AG04449 (cell line): Measurements from ENCODE around the gene VPREB1.
"Not testable (repeated sequence)": the region's sequence is repeated elsewhere in the genome, so short reads cannot be mapped to it uniquely, and the experiment has no call there.

Experiments
- CTCF ChIA-PET: fragments of 350-600 bp; formaldehyde crosslinking; extraction: SDS; loops from one replicate; lab custom pipeline; 2021; ENCODE audit warnings: antibody characterized with exemption; lab: Yijun Ruan, JAX
- POLR2A ChIA-PET: fragments of 400-600, 350-600 bp; formaldehyde crosslinking; extraction: SDS; loops from one replicate; lab custom pipeline; 2020; ENCODE audit warnings: antibody characterized with exemption, inconsistent platforms; lab: Yijun Ruan, JAX
- DNase-seq: peaks from one replicate; pipeline ENCODE4 v3.0.0-alpha.2; 2010; ENCODE audit warnings: low read depth, low spot score
- H3K4me3 ChIP-seq: 2 replicates; pipeline ENCODE4 v1.5.1; 2011; ENCODE audit warnings: low read depth, mild to moderate bottlenecking, control low read depth, low read length

VPREB1 gene

GRCh38 chr22:22258597-22259415 lies 14.2 kb downstream of the VPREB1 start:
- DNase-seq, CTCF ChIA-PET, POLR2A ChIA-PET, H3K4me3 ChIP-seq: not testable (repeated sequence)

DNA sequence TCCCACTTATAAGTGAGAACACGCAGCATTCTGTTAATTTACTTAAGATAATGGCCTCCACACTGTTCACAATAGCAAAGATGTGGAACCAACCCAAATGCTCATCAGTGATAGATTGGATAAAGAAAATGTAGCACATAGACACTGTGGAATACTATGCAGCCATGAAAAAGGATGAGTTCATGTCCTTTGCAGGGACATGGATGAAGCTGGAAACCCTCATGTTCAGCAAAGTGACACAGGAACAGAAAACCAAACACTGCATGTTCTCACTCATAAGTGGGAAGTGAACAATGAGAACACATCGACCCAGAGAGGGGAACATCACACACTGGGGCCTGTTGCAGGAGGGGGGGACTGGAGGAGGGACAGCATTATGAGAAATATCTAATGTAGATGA lies 15.6 kb downstream of the VPREB1 start:
- POLR2A ChIA-PET, CTCF ChIA-PET, DNase-seq, H3K4me3 ChIP-seq: not testable (repeated sequence)

- H3K4me3 ChIP-seq, DNase-seq, POLR2A ChIA-PET, CTCF ChIA-PET: not testable (repeated sequence)
Measured at GRCh38 chr22:22260586-22260985, 16.0 kb downstream of the VPREB1 start.

DNA sequence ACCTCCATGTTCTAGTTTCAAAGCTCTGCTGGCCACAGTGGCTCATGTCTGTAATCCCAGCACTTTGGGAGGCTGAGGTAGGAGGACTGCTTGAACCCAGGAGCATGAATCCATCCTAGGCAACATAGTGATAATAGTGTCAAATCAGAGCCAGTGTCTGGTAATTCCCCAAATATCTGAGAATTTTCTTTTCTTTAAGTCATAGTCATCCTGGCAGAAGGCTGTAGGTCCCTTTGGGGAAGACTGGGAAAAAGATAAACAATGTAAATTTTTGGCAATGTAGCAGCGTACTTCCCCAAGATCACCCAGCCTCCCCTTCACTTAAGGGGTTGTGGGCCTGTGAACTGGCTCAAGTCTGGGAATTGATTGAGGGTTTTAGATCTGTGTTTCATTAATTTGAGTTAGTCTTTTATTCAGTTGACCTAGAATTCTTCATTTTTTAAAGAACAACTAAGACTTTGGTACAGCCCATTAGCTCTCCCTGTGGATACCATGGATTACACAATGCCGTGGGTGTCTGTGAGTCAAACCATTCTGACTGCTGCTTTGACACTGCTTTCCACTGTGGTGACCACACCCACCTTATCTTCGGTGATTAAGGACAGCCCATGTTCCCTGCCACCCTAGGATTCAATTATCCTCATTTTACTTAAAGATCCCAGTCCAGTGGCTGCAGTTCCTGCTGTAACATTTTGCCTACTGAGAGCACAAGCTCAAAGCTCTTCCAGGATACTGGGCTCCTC lies 17.9 kb downstream of the VPREB1 start:
- DNase-seq, H3K4me3 ChIP-seq, CTCF ChIA-PET: not testable (repeated sequence)
- POLR2A ChIA-PET = interaction anchor here (0.7 kb wide), 1 partner anchor 327 kb away, joined by 3 read pairs; no protein-coding TSS in a partner anchor

GRCh38 chr22:22263823-22264222 lies 19.2 kb downstream of the VPREB1 start:
- CTCF ChIA-PET, H3K4me3 ChIP-seq, POLR2A ChIA-PET, DNase-seq: not testable (repeated sequence)

GRCh38 chr22:22270036-22270676 lies 25.6 kb downstream of the VPREB1 start:
- CTCF ChIA-PET, H3K4me3 ChIP-seq, POLR2A ChIA-PET, DNase-seq: not testable (repeated sequence)

- POLR2A ChIA-PET, DNase-seq, H3K4me3 ChIP-seq, CTCF ChIA-PET: not testable (repeated sequence)
Measured at GRCh38 chr22:22277423-22277822, 32.8 kb downstream of the VPREB1 start.

DNA sequence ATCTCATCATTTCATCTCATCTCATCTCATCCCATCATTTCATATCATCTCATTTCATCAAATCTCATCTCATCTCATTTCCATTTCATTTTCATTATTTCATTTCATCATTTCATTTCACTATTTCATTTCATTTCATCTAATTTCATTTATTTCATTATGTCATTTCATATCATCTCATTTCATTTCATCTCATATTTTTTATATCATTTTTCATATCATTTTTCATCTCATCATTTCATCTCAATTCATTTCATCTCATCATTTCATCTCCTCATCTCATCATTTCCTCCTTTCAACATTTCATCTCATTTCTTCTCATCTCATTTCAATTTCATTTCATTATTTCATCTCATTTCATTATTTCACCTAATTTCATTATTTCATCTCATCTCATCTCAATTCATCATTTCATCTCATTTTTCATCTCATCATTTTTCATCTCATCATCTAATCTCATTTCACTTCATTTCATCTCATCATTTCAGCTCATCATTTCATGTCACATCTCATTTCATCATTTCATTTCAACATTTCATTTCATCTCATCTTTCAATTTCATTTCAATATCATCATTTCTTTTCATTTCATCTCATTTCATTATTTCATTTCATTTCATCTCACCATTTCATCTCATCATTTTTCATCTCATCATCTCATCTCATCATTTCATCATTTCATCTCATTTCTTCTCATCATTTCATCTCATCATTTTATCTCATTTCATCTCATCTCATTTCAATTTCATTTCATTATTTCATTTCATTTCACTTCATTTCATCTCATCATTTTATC lies 40.6 kb downstream of the VPREB1 start:
- POLR2A ChIA-PET, H3K4me3 ChIP-seq, DNase-seq, CTCF ChIA-PET: not testable (repeated sequence)

GRCh38 chr22:22286390-22287105 lies 42.0 kb downstream of the VPREB1 start:
- POLR2A ChIA-PET, DNase-seq, H3K4me3 ChIP-seq, CTCF ChIA-PET: not testable (repeated sequence)

- H3K4me3 ChIP-seq, DNase-seq, CTCF ChIA-PET, POLR2A ChIA-PET: not testable (repeated sequence)
Measured at GRCh38 chr22:22287106-22287626, 42.6 kb downstream of the VPREB1 start.

DNA sequence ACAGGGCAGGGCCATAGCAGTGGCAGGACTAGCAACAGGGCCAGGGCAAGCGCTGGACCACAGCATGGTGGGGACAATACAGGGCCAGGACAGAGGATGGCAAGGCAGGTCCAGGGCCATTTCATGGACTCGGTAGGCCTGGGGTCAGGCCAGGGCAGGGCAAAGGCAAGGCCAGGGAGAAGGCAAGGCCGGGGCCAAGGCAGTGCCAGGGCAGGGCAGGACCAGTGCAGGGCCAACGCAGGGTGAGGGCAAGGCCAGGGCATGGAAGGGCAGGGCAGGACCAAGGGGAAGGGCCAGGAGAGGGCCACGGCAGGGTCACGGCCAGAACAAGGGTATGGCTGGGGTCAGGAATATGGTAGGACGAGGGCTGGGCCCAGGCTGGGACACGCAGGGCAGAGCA lies 45.1 kb downstream of the VPREB1 start:
- H3K4me3 ChIP-seq, POLR2A ChIA-PET, CTCF ChIA-PET, DNase-seq: not testable (repeated sequence)

- DNase-seq, CTCF ChIA-PET, H3K4me3 ChIP-seq, POLR2A ChIA-PET: not testable (repeated sequence)
Measured at GRCh38 chr22:22291129-22291806, 46.7 kb downstream of the VPREB1 start.

- POLR2A ChIA-PET, H3K4me3 ChIP-seq, CTCF ChIA-PET, DNase-seq: not testable (repeated sequence)
Measured at GRCh38 chr22:22292656-22293055, 48.1 kb downstream of the VPREB1 start.

DNA sequence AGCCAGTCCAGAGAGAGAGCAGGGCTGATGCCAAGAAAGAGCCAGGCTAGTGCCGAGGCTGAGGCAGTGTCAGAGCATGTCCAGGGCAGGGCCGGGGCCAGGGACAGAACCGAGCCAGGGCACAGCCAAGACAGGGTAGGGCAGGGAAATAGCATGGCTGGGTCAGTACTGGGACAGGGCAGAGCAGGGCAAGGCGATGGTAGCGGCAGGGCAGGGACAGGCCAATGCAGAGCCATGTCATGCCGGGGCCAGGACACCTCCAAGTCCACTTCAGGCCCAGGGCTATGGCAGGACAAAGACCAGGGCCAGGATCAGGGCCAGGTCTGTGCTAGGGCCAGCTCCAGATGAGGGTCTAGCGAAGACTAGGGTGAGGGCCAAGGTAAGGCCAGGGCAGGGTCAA lies 48.9 kb downstream of the VPREB1 start:
- POLR2A ChIA-PET, DNase-seq, CTCF ChIA-PET, H3K4me3 ChIP-seq: not testable (repeated sequence)

DNA sequence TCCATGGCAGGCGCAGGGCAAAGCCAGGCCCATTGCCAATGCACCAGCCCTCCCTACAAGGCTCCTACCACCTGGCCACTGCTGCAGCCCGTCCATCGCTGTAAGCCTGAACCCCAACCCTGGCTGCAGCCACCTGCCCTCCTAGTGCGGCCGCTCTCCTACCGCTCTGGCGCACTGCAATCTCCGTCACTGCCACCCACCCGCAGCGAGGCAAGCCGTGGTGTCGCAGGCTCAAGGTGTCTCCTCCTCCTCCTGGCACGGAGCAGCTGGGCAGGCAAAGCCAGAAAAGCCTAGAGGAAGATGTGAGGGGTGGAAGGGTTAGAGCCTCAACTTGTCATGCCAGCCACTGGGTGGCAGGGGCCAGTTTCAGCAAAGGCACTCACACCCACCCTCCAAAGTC lies 50.1 kb downstream of the VPREB1 start:
- DNase-seq, CTCF ChIA-PET, H3K4me3 ChIP-seq, POLR2A ChIA-PET: not testable (repeated sequence)
